K562 (cell line): ENCODE measurements around the gene HPS4. TPM values are rescaled to one million over a fixed set of nuclear protein-coding genes. Genes with fewer than 3 reads are reported as not detected.
A peak's percentile ranks its signal among the peaks of the same experiment; 100 is the strongest.
"Not testable (repeated sequence)": the region's sequence is repeated elsewhere in the genome, so short reads cannot be mapped to it uniquely, and the experiment has no call there.

ENCODE experiments used
- ATAC-seq: fragments of 200-7000 bp; cut with Tn5 transposase; 3 replicates; pipeline ENCODE4 v1.9.1; 2020; ENCODE audit warnings: moderate library complexity
- BruUV-seq: library from RNA; stranded (reverse); fragments of 400-500 nt; replicated peaks from 2 replicates; lab custom pipeline; 2021; lab: Mats Ljungman, UMichigan
- CTCF ChIA-PET: fragments of 300-600 bp; formaldehyde crosslinking; extraction: SDS; loops from one replicate; lab custom pipeline; 2021; ENCODE audit warnings: low intra/inter-chr PET ratio; lab: Yijun Ruan, JAX
- POLR2A ChIA-PET: fragments of 300-600, 350-650 bp; sonication (Branson Sonifier 250); formaldehyde crosslinking; extraction: SDS; loops from one replicate; lab custom pipeline; 2021; ENCODE audit warnings: antibody characterized with exemption, inconsistent platforms; lab: Yijun Ruan, JAX
- DNase-seq, 4 experiments: peaks; one replicate each; pipeline versions ENCODE4 v3.0.0 to v3.0.0-alpha.2; 2011 to 2018; ENCODE audit warnings: low spot score in 3 of 4, mixed read lengths in 3 of 4; ENCODE audit errors: extremely low read depth in 1 of 4
- FAIRE-seq: peaks from 2 replicates; lab custom pipeline; 2011; peaks lifted over from hg19 to GRCh38; lab: Jason Lieb, UNC
- H2AFZ ChIP-seq: 2 replicates; pipeline ENCODE4 v1.6.0; 2011; ENCODE audit warnings: low read depth, low read length, control low read depth, inconsistent platforms
- H3K27ac ChIP-seq: fragments of 200-600 bp; 3 replicates; pipeline ENCODE4 v1.8.0; 2011; ENCODE audit warnings: low read depth, mild to moderate bottlenecking, control low read depth, inconsistent platforms, low read length, moderate library complexity, mixed read lengths; ENCODE audit errors: extremely low read depth
- H3K27me3 ChIP-seq, 2 experiments: fragments of 300-600 bp in 1 of 2; 2 replicates in 1 of 2; 3 replicates in 1 of 2; pipeline versions ENCODE4 v1.6.0 to v1.8.0; 2011; ENCODE audit warnings: inconsistent platforms in 2 of 2, low read length in 2 of 2, mild to moderate bottlenecking in 1 of 2, mixed read lengths in 1 of 2, moderate library complexity in 1 of 2; ENCODE audit not compliant: control insufficient read depth in 2 of 2, insufficient read depth in 2 of 2
- H3K36me3 ChIP-seq: fragments of 300-600 bp; 3 replicates; pipeline ENCODE4 v1.8.0; 2011; ENCODE audit warnings: mild to moderate bottlenecking, low read length, inconsistent platforms; ENCODE audit not compliant: control insufficient read depth, insufficient read depth
- H3K4me1 ChIP-seq, 2 experiments: fragments of 200-600 bp in 1 of 2; replicated peaks in 1 of 2; 2 replicates in 1 of 2; 3 replicates in 1 of 2; pipeline versions ENCODE4 v1.5.1 to v1.8.0; 2011; ENCODE audit warnings: inconsistent platforms in 2 of 2, low read length in 2 of 2, mild to moderate bottlenecking in 1 of 2, mixed read lengths in 1 of 2, moderate library complexity in 1 of 2; ENCODE audit not compliant: control insufficient read depth in 2 of 2, insufficient read depth in 2 of 2
- H3K4me2 ChIP-seq: 2 replicates; pipeline ENCODE4 v1.6.1; 2011; ENCODE audit warnings: low read length, control low read depth, inconsistent platforms, mixed read lengths; ENCODE audit not compliant: insufficient read depth
- H3K4me3 ChIP-seq: fragments of 200-600 bp; sonication (generic), shearing (Covaris generic); 2 replicates; pipeline ENCODE4 v1.5.1; 2016; ENCODE audit warnings: control low read depth, inconsistent platforms
- H3K79me2 ChIP-seq: fragments of 200-600 bp; 3 replicates; pipeline ENCODE4 v1.8.0; 2011; ENCODE audit warnings: low read length, inconsistent platforms; ENCODE audit not compliant: control insufficient read depth, insufficient read depth
- H3K9ac ChIP-seq, 2 experiments: 2 replicates each; pipeline versions ENCODE4 v1.6.0 to v1.6.1; 2011; ENCODE audit warnings: low read depth in 2 of 2, low read length in 2 of 2, control low read depth in 1 of 2, inconsistent platforms in 1 of 2, mild to moderate bottlenecking in 1 of 2, mixed read lengths in 1 of 2; ENCODE audit not compliant: insufficient read depth in 1 of 2
- H3K9me1 ChIP-seq: one replicate; pipeline ENCODE4 v1.6.0; 2011; ENCODE audit warnings: inconsistent platforms, mild to moderate bottlenecking, low read length, moderate library complexity; ENCODE audit not compliant: control insufficient read depth, insufficient read depth
- H3K9me3 ChIP-seq: replicated peaks from 2 replicates; pipeline ENCODE4 v1.5.1; 2011; ENCODE audit warnings: low read depth, low read length, inconsistent platforms; ENCODE audit not compliant: control insufficient read depth, insufficient read depth
- H4K20me1 ChIP-seq: replicated peaks from 2 replicates; pipeline ENCODE4 v1.6.1; 2011; ENCODE audit warnings: low read length, inconsistent platforms, mixed read lengths; ENCODE audit not compliant: control insufficient read depth, insufficient read depth
- BCOR ChIP-seq: fragments of 450-650 bp; IDR thresholded peaks from 2 replicates; pipeline ENCODE4 v1.6.1; 2016
- MAFG ChIP-seq: fragments of 450-650 bp; conservative IDR thresholded peaks from 2 replicates; pipeline ENCODE4 v1.6.1; 2016; ENCODE audit warnings: missing genetic modification characterization, missing compliant biosample characterization
- MNT ChIP-seq, 2 experiments: fragments of 450-650 bp; conservative IDR thresholded peaks; 2 replicates each; pipeline ENCODE4 v1.6.1; 2017; ENCODE audit warnings: mild to moderate bottlenecking in 2 of 2, moderate library complexity in 2 of 2
- NFIC ChIP-seq: fragments of 450-650 bp; IDR thresholded peaks from 2 replicates; pipeline ENCODE4 v1.6.1; 2017; ENCODE audit warnings: mild to moderate bottlenecking, inconsistent platforms
- RBM25 ChIP-seq: fragments of 200-400 bp; formaldehyde crosslinking; IDR thresholded peaks from 2 replicates; pipeline ENCODE4 v1.6.1; 2018; ENCODE audit warnings: low read length, low read depth, moderate library complexity; ENCODE audit not compliant: severe bottlenecking
- TAF9B ChIP-seq: fragments of 450-650 bp; IDR thresholded peaks from 2 replicates; pipeline ENCODE4 v1.6.1; 2018; ENCODE audit warnings: mild to moderate bottlenecking; ENCODE audit not compliant: partially characterized antibody
- WGBS: fragments of 100-300 bp; shearing (Covaris generic); methylation state at CpG from one replicate; pipeline ENCODE4 v1.1.6; 2016; ENCODE audit warnings: low coverage, mixed read lengths; ENCODE audit not compliant: insufficient coverage; ENCODE audit errors: missing lambda C conversion rate; 5-methylcytosine and 5-hydroxymethylcytosine counted together
- in situ Hi-C: fragments of 300-500 bp; cut with MboI; formaldehyde crosslinking; loops from 4 replicates; pipeline ENCODE4 v1.15.0; 2018; ENCODE audit warnings: inconsistent platforms, mixed read lengths
- intact Hi-C: fragments of 100-400 bp; cut with micrococcal nuclease; formaldehyde crosslinking; loops from 2 replicates; pipeline ENCODE4 v1.14.2; 2022
- polyA plus RNA-seq, 8 experiments: library from polyadenylated mRNA; depleted of rRNA in 4 of 8; stranded (reverse) in 5 of 8; unstranded in 3 of 8; fragments of >200 nt; fragmentation: Nextera tagmentation in 2 of 8; fragmentation: Illumina TruSeq in 1 of 8; extraction: Ambion mirVana in 2 of 8; extraction: Trizol in 1 of 8; gene quantifications; 2 replicates each; pipeline versions ENCODE4 v1.2.1 to v1.2.3, GENCODE V29; 2011 to 2014; ENCODE audit warnings: inconsistent platforms in 1 of 8, missing spikeins in 1 of 8
- total RNA-seq, 7 experiments: library from RNA; depleted of rRNA in 6 of 7; stranded (reverse); fragments of >200 nt in 6 of 7; fragmentation: Illumina TruSeq in 2 of 7; extraction: Trizol in 2 of 7; gene quantifications; 2 replicates each; pipeline versions ENCODE4 v1.2.1 to v1.2.3, GENCODE V29; 2011 to 2021; ENCODE audit warnings: low replicate concordance in 1 of 7

Gene HPS4
- total and polyA plus RNA-seq, 9 of the 15 experiments (the other 6 are each of a cell fraction or from before 2014, with no cell fraction given), result 12.8 to 29.2 (median 25.3) TPM

- no peak for TF ChIP-seq MNT (conservative IDR thresholded peaks at IDR 0.05)
- TF ChIP-seq RBM25, result peak; percentile 94
- TF ChIP-seq MAFG, result no peak
- TF ChIP-seq BCOR, result peak; percentile 92
- TF ChIP-seq TAF9B, result no peak
- TF ChIP-seq NFIC, result no peak
These were observed 44.0 kb downstream of the HPS4 start (continued) for GRCh38 chr22:26439559-26439958.

DNA sequence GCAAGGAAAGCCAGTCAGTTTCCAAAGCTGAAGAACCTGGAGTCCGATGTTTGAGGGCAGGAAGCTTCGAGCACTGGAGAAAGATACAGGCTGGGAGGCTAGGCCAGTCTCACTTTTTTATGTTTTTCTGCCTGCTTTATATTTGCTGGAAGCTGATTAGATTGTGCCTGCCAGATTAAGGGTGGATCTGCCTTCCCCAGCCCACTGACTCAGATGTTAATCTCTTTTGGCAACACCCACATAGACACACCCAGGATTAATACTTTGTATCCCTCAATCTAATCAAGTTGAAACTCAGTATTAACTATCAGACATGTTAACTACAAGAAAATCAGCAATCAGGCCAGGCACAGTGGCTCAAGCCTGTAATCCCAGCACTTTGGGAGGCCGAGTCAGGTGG lies 44.8 kb downstream of the HPS4 start:
- H3K36me3 ChIP-seq, ATAC-seq, BruUV-seq, H3K4me3 ChIP-seq, intact Hi-C loops, CTCF ChIA-PET, H3K4me2 ChIP-seq, FAIRE-seq, H3K9me3 ChIP-seq, H2AFZ ChIP-seq, H3K9me1 ChIP-seq, H3K9ac ChIP-seq, H3K79me2 ChIP-seq, H3K27ac ChIP-seq, DNase-seq, H3K27me3 ChIP-seq, H4K20me1 ChIP-seq, in situ Hi-C loops: not testable (repeated sequence)
- H3K4me1 ChIP-seq, result peaks cover 0 to 12% of the 10 kb centered on the region in 2 experiments; a peak in 3 of 5 replicates
- POLR2A ChIA-PET, result interaction anchor here (0.6 to 1.3 kb wide), 2 partner anchors 8 kb away, joined by 3 read pairs; no protein-coding TSS in a partner anchor
- WGBS, result 24% methylated on average over 3 of the region's 3 CpGs
